ENCODE measurements around the gene TNNC2. TPM values are rescaled to one million over a fixed set of nuclear protein-coding genes. Genes with fewer than 3 reads are reported as not detected.

TNNC2 gene
- total and polyA plus RNA-seq, 2 of the 13 experiments (the other 11 are each of a cell fraction or from before 2014, with no cell fraction given): 1.8 to 4.7 TPM

GRCh38 chr20:45812157-45813005, 14.7 kb downstream of the TNNC2 start, which contains the start of gene UBE2C (continued):
- TF ChIP-seq ZNF687 (CRISPR knock-in tag; IDR thresholded peaks at IDR 0.05) (peak; percentile 87), IKZF4 (CRISPR knock-in tag; IDR thresholded peaks at IDR 0.05; ENCODE audit: borderline replicate concordance, low read depth, not compliant biosample characterization) (no peak), SPEN (CRISPR knock-in tag; IDR thresholded peaks at IDR 0.05; ENCODE audit: low read depth) (peak; percentile 61), ZBTB8A (CRISPR knock-in tag; IDR thresholded peaks at IDR 0.05; ENCODE audit: borderline replicate concordance, low read depth) (no peak), ZNF256 (CRISPR knock-in tag; conservative IDR thresholded peaks at IDR 0.05) (peak; percentile 86), TFAP4 (IDR thresholded peaks at IDR 0.05; ENCODE audit: borderline replicate concordance, low read depth) (no peak), ASH2L (IDR thresholded peaks at IDR 0.05; ENCODE audit: insufficient read length, low read depth, low read length) (peak; percentile 7), MAFF (IDR thresholded peaks at IDR 0.05; ENCODE audit: low read depth, low read length) (no peak), ZNF142 (CRISPR knock-in tag; IDR thresholded peaks at IDR 0.05) (peak; percentile 95), ZZZ3 (CRISPR knock-in tag; IDR thresholded peaks at IDR 0.05; ENCODE audit: borderline replicate concordance) (no peak), ZNF441 (CRISPR knock-in tag; IDR thresholded peaks at IDR 0.05; ENCODE audit: borderline replicate concordance) (peak; percentile 79), ZNF414 (CRISPR knock-in tag; IDR thresholded peaks at IDR 0.05) (0 out of 2 replicates have a peak, but pooled peaks have one; percentile 16), ZNF878 (CRISPR knock-in tag; IDR thresholded peaks at IDR 0.05) (peak; percentile 83; the same call in 1 of the 2 replicates), ZNF335 (CRISPR knock-in tag; IDR thresholded peaks at IDR 0.05) (no peak), ESRRA (CRISPR knock-in tag; IDR thresholded peaks at IDR 0.05; ENCODE audit: low read depth) (no peak), FOXA1 (IDR thresholded peaks at IDR 0.05) (no peak), FOXA1 (CRISPR knock-in tag; IDR thresholded peaks at IDR 0.05) (no peak)
